ENCODE data around the gene CHN1.

Gene CHN1

DNA sequence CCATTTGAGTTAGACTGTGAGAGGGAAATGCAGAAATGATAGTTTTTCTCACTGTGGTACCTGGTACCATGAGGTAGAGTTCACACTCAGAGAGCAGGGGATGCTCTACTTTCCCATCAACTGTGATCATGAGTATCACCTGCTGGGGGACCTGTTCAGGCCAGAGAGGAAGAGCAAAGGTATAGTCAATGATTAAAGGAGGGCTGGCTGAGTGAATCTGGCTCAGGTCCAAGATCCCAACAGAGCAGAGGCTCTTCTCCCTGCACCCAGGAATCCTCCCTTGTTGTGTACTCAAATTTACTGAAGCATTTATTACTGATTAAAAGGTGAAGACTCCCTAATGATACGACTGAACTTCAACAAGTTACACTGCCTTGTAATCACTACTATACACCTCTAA, 136.3 kb downstream of the CHN1 start:
- no peak overlapping the region for H3K27ac ChIP-seq (ENCODE audit: low read depth, low read length)
- H3K36me3 ChIP-seq (ENCODE audit: control insufficient read depth, insufficient read depth, low read length), result no peaks in the 10 kb centered on the region
- no peaks in the 10 kb centered on the region for H3K27me3 ChIP-seq (ENCODE audit: control insufficient read depth, insufficient read depth, low read length)
- no peak overlapping the region for H3K9ac ChIP-seq (ENCODE audit: low read length)
- H3K4me3 ChIP-seq (ENCODE audit: low read length), result no peak overlapping the region
- H3K4me1 ChIP-seq (ENCODE audit: control insufficient read depth, insufficient read depth, low read length), result no peaks in the 10 kb centered on the region

GRCh38 chr2:174866421-174866820, 138.8 kb downstream of the CHN1 start:
- Histone ChIP-seq H3K27ac (ENCODE audit: low read depth, low read length) (no peak overlapping the region), H3K36me3 (ENCODE audit: control insufficient read depth, insufficient read depth, low read length) (no peaks in the 10 kb centered on the region), H3K9ac (ENCODE audit: low read length) (no peak overlapping the region), H3K4me3 (ENCODE audit: low read length) (no peak overlapping the region), H3K4me1 (ENCODE audit: control insufficient read depth, insufficient read depth, low read length) (no peaks in the 10 kb centered on the region), H3K27me3 (ENCODE audit: control insufficient read depth, insufficient read depth, low read length) (no peaks in the 10 kb centered on the region)

DNA sequence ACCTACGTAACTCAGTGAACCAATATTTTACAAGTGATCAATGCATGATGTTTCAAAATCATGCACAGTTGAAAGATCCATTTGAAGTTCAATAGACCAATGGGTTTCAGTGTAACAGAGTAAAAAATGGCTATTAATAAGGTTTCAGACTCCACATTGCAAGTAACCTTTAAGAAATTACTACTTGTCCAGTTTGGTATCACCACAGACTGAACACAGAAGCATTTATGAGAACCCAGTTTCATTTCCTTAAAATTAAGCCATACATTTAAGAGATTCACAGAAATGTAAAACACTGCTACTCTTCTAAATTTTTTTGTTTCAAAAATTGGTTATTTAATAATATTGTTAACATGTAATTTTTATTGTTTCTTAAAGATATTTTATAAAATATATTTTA, 142.0 kb downstream of the CHN1 start:
- H3K36me3 ChIP-seq (ENCODE audit: control insufficient read depth, insufficient read depth, low read length), result no peaks in the 10 kb centered on the region
- H3K4me3 ChIP-seq (ENCODE audit: low read length), result no peak overlapping the region
- H3K27me3 ChIP-seq (ENCODE audit: control insufficient read depth, insufficient read depth, low read length), result no peaks in the 10 kb centered on the region
- no peak overlapping the region for H3K9ac ChIP-seq (ENCODE audit: low read length)
- no peak overlapping the region for H3K27ac ChIP-seq (ENCODE audit: low read depth, low read length)
- no peaks in the 10 kb centered on the region for H3K4me1 ChIP-seq (ENCODE audit: control insufficient read depth, insufficient read depth, low read length)

GRCh38 chr2:174859563-174860169, 145.5 kb downstream of the CHN1 start:
- Histone ChIP-seq H3K27ac (ENCODE audit: low read depth, low read length) (no peak overlapping the region), H3K4me1 (ENCODE audit: control insufficient read depth, insufficient read depth, low read length) (no peaks in the 10 kb centered on the region), H3K27me3 (ENCODE audit: control insufficient read depth, insufficient read depth, low read length) (no peaks in the 10 kb centered on the region), H3K4me3 (ENCODE audit: low read length) (no peak overlapping the region), H3K36me3 (ENCODE audit: control insufficient read depth, insufficient read depth, low read length) (no peaks in the 10 kb centered on the region), H3K9ac (ENCODE audit: low read length) (no peak overlapping the region)

DNA sequence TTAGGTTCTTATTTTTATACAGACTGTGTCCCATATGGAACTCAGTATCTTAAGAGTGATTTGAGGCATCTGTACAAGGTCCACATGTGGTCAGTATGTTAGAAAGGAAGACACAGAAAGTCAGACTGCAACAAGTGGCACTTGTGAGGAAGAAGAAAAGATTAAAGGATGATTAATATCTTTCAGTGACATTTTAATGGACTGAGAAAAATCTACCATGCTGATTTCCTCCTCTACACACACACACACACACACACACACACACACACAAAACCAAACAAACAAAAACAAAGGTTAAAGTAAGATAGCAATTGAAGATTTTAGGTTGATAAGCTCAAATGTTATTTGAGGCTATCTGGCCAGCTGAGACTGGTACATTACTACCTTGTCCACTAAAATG, 146.4 kb downstream of the CHN1 start:
- no peak overlapping the region for H3K9ac ChIP-seq (ENCODE audit: low read length)
- no peaks in the 10 kb centered on the region for H3K4me1 ChIP-seq (ENCODE audit: control insufficient read depth, insufficient read depth, low read length)
- H3K36me3 ChIP-seq (ENCODE audit: control insufficient read depth, insufficient read depth, low read length), result no peaks in the 10 kb centered on the region
- no peak overlapping the region for H3K4me3 ChIP-seq (ENCODE audit: low read length)
- no peaks in the 10 kb centered on the region for H3K27me3 ChIP-seq (ENCODE audit: control insufficient read depth, insufficient read depth, low read length)
- H3K27ac ChIP-seq (ENCODE audit: low read depth, low read length), result no peak overlapping the region

GRCh38 chr2:174856447-174856846, 148.7 kb downstream of the CHN1 start:
- H3K27ac ChIP-seq (ENCODE audit: low read depth, low read length), result no peak overlapping the region
- H3K36me3 ChIP-seq (ENCODE audit: control insufficient read depth, insufficient read depth, low read length), result no peaks in the 10 kb centered on the region
- H3K27me3 ChIP-seq (ENCODE audit: control insufficient read depth, insufficient read depth, low read length), result no peaks in the 10 kb centered on the region
- H3K4me3 ChIP-seq (ENCODE audit: low read length), result no peak overlapping the region
- H3K4me1 ChIP-seq (ENCODE audit: control insufficient read depth, insufficient read depth, low read length), result no peaks in the 10 kb centered on the region
- no peak overlapping the region for H3K9ac ChIP-seq (ENCODE audit: low read length)

GRCh38 chr2:174846941-174847938, 157.9 kb downstream of the CHN1 start:
- Histone ChIP-seq H3K9ac (ENCODE audit: low read length) (no peak overlapping the region), H3K36me3 (ENCODE audit: control insufficient read depth, insufficient read depth, low read length) (no peaks in the 10 kb centered on the region), H3K4me3 (ENCODE audit: low read length) (peak overlapping the region; percentile 25), H3K27ac (ENCODE audit: low read depth, low read length) (no peak overlapping the region), H3K27me3 (ENCODE audit: control insufficient read depth, insufficient read depth, low read length) (no peaks in the 10 kb centered on the region), H3K4me1 (ENCODE audit: control insufficient read depth, insufficient read depth, low read length) (no peaks in the 10 kb centered on the region)

- H3K27ac ChIP-seq (ENCODE audit: low read depth, low read length), result no peak overlapping the region
Observed at GRCh38 chr2:174846218-174846617, 159.0 kb downstream of the CHN1 start.

DNA sequence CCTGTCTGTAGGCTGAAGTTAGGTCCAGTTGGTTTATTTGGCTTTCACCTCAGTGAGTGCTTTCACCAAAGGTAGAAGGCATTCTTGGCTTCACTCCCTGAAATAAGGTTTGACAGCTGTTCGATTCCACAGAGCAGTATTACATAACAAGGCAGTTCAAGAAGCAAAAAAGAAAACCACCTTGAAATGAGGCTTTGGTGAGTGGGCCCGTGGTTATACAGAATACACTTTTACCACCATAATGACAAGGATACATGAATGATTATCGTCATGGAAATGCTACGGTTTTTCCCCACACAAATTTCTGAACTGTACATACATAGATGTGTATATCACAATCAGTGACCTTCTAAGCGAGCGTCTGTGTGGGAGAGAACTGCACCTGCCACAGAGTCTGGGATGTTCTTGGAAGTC, 160.9 kb downstream of the CHN1 start:
- H3K27me3 ChIP-seq (ENCODE audit: control insufficient read depth, insufficient read depth, low read length), result no peaks in the 10 kb centered on the region
- no peak overlapping the region for H3K27ac ChIP-seq (ENCODE audit: low read depth, low read length)
- no peak overlapping the region for H3K4me3 ChIP-seq (ENCODE audit: low read length)
- H3K9ac ChIP-seq (ENCODE audit: low read length), result no peak overlapping the region
- no peaks in the 10 kb centered on the region for H3K36me3 ChIP-seq (ENCODE audit: control insufficient read depth, insufficient read depth, low read length)
- no peaks in the 10 kb centered on the region for H3K4me1 ChIP-seq (ENCODE audit: control insufficient read depth, insufficient read depth, low read length)

More at GRCh38 chr2:174846218-174846617, 159.0 kb downstream of the CHN1 start:
- Histone ChIP-seq H3K4me3 (ENCODE audit: low read length) (no peak overlapping the region), H3K9ac (ENCODE audit: low read length) (no peak overlapping the region), H3K27me3 (ENCODE audit: control insufficient read depth, insufficient read depth, low read length) (no peaks in the 10 kb centered on the region), H3K4me1 (ENCODE audit: control insufficient read depth, insufficient read depth, low read length) (no peaks in the 10 kb centered on the region), H3K36me3 (ENCODE audit: control insufficient read depth, insufficient read depth, low read length) (no peaks in the 10 kb centered on the region)

DNA sequence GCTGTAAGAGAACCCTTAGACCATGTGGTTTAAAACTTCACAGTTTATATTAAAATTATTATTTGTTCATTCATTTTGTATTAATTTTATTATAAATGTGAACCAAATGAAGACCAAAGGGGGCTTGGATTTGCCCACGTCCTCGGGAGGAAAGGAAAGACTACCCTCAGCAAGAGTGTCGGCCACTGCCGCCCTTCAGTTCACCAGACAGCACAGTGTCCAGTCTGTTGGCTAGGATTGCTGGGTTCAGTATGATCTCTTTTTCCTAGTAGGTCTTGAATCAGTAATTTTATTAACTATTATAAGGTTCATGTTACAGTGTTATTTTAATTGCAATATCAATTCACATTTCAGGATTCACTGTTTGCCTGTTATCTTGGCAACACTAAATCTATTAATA, 162.7 kb downstream of the CHN1 start:
- Histone ChIP-seq H3K36me3 (ENCODE audit: control insufficient read depth, insufficient read depth, low read length) (no peaks in the 10 kb centered on the region), H3K4me1 (ENCODE audit: control insufficient read depth, insufficient read depth, low read length) (no peaks in the 10 kb centered on the region), H3K27ac (ENCODE audit: low read depth, low read length) (no peak overlapping the region), H3K9ac (ENCODE audit: low read length) (no peak overlapping the region), H3K27me3 (ENCODE audit: control insufficient read depth, insufficient read depth, low read length) (no peaks in the 10 kb centered on the region), H3K4me3 (ENCODE audit: low read length) (no peak overlapping the region)

DNA sequence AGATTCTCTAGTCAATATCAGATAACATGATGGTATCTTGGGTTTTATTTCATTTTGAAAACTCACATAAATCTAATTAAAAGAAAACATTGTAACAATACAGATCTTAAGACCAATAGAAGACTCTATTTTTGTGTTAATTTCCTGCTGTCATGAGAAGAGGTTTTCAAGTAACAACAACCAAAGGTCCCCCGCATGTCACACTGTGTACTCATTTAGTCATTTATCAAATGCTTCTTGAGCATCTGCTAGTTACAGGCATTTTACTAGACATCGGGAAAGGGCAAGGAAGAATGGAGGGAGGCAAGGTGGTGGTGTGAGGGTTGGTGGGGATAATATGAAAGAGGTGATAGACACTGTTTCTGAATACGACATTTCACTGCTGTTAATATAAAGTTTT, 163.2 kb downstream of the CHN1 start:
- no peak overlapping the region for H3K27ac ChIP-seq (ENCODE audit: low read depth, low read length)
- H3K27me3 ChIP-seq (ENCODE audit: control insufficient read depth, insufficient read depth, low read length), result no peaks in the 10 kb centered on the region
- H3K36me3 ChIP-seq (ENCODE audit: control insufficient read depth, insufficient read depth, low read length), result no peaks in the 10 kb centered on the region
- H3K4me1 ChIP-seq (ENCODE audit: control insufficient read depth, insufficient read depth, low read length), result no peaks in the 10 kb centered on the region
- no peak overlapping the region for H3K4me3 ChIP-seq (ENCODE audit: low read length)
- no peak overlapping the region for H3K9ac ChIP-seq (ENCODE audit: low read length)

- Histone ChIP-seq H3K4me1 (ENCODE audit: control insufficient read depth, insufficient read depth, low read length) (no peaks in the 10 kb centered on the region), H3K36me3 (ENCODE audit: control insufficient read depth, insufficient read depth, low read length) (no peaks in the 10 kb centered on the region), H3K4me3 (ENCODE audit: low read length) (no peak overlapping the region), H3K27ac (ENCODE audit: low read depth, low read length) (no peak overlapping the region), H3K27me3 (ENCODE audit: control insufficient read depth, insufficient read depth, low read length) (no peaks in the 10 kb centered on the region), H3K9ac (ENCODE audit: low read length) (no peak overlapping the region)
Observed at GRCh38 chr2:174841350-174841749, 163.8 kb downstream of the CHN1 start.
